ENCODE data around the gene KREMEN1. TPM values are rescaled to one million over a fixed set of nuclear protein-coding genes. Genes with fewer than 3 reads are reported as not detected.

The KREMEN1 gene
- total and polyA plus RNA-seq, 2 of the 4 experiments (the other 2 are of a cell fraction), result 2.9 to 4.6 TPM

- TF ChIP-seq MAZ (IDR thresholded peaks at IDR 0.05; ENCODE audit: borderline replicate concordance, low read depth, low read length), result no peak
These were observed 64.2 kb downstream of the KREMEN1 start (continued) for GRCh38 chr22:29136782-29137700.

- BruUV-seq (replicated peaks), result no TSS peak
- no peak for ATAC-seq (ENCODE audit: low read depth)
- no peak overlapping the region for H3K4ac ChIP-seq (ENCODE audit: low read depth, low read length)
- no peak overlapping the region for H2AK5ac ChIP-seq (ENCODE audit: low read depth, low read length)
- dilution Hi-C loops (cut with HindIII; ENCODE audit: low sequenced_read_pairs, unreplicated experiment), result no loop called here
- H2AK9ac ChIP-seq (replicated peaks; ENCODE audit: low read depth, low read length, poor library complexity), result no peak overlapping the region
- no peaks in the 10 kb centered on the region for H3K79me1 ChIP-seq (ENCODE audit: low read depth in 1 of 2, low read length in 2 of 2)
- TF ChIP-seq USF2 (IDR thresholded peaks at IDR 0.05; ENCODE audit: low read depth, low read length) (no peak), CEBPB (IDR thresholded peaks at IDR 0.05; ENCODE audit: low read depth, low read length) (no peak), MAZ (IDR thresholded peaks at IDR 0.05; ENCODE audit: borderline replicate concordance, low read depth, low read length) (no peak), MAFK (IDR thresholded peaks at IDR 0.05; ENCODE audit: low read depth, low read length) (no peak)
- H3K18ac ChIP-seq (ENCODE audit: low read depth, low read length), result no peak overlapping the region
- no peaks in the 10 kb centered on the region for H3K27me3 ChIP-seq (ENCODE audit: control insufficient read depth, insufficient read depth, low read length)
- no peak overlapping the region for H2BK120ac ChIP-seq (ENCODE audit: low read depth, low read length)
- H2BK15ac ChIP-seq (ENCODE audit: low read depth, low read length), result no peak overlapping the region
- H3K56ac ChIP-seq (ENCODE audit: extremely low read depth, insufficient read depth, low read length), result no peak overlapping the region
- no peak overlapping the region for H4K8ac ChIP-seq (ENCODE audit: low read depth in 2 of 2, low read length in 2 of 2)
- ChIA-PET CTCF (interaction anchor here (1.1 kb wide), 1 partner anchor 15 kb away, joined by 3 read pairs; no protein-coding TSS in a partner anchor), POLR2A (ENCODE audit: unreplicated experiment) (no interaction called here)
- no peak overlapping the region for H3K4me2 ChIP-seq (ENCODE audit: low read depth, low read length)
- H3K9me3 ChIP-seq (ENCODE audit: control insufficient read depth, insufficient read depth, low read length), result no peaks in the 10 kb centered on the region
- 0 out of 2 replicates have a peak, but pooled peaks cover 3% of the 10 kb centered on the region for H3K9me1 ChIP-seq (ENCODE audit: insufficient read depth, low read length)
- no peak overlapping the region for H3K23ac ChIP-seq (ENCODE audit: low read depth, low read length)
- H2AFZ ChIP-seq (replicated peaks; ENCODE audit: low read length, poor library complexity), result no peak overlapping the region
- H4K5ac ChIP-seq (ENCODE audit: low read depth, low read length), result no peak overlapping the region
- intact Hi-C loops (cut with micrococcal nuclease), result no loop called here
- in situ Hi-C loops (cut with MboI; ENCODE audit: low sequenced_read_pairs), result no loop called here
- no peak overlapping the region for H2BK20ac ChIP-seq (ENCODE audit: low read depth, low read length)
- H3K4me3 ChIP-seq (ENCODE audit: insufficient read depth, low read depth, low read length), result no peak overlapping the region
- peaks cover 12% of the 10 kb centered on the region; the same call in 1 of the 2 replicates for H3K36me3 ChIP-seq (ENCODE audit: control insufficient read depth, insufficient read depth, low read length)
- H2BK5ac ChIP-seq (ENCODE audit: low read depth, low read length, poor library complexity, severe bottlenecking), result no peak overlapping the region
- H3K4me1 ChIP-seq (ENCODE audit: control insufficient read depth, insufficient read depth, low read length), result peaks cover 3% of the 10 kb centered on the region; the same call in 1 of the 2 replicates
- no peak overlapping the region for H3K27ac ChIP-seq (ENCODE audit: insufficient read depth, low read length)
- no peak overlapping the region for H3K14ac ChIP-seq (replicated peaks; ENCODE audit: low read depth, low read length)
- no peak for DNase-seq
- no peaks in the 10 kb centered on the region for H4K20me1 ChIP-seq (ENCODE audit: insufficient read depth, low read length)
- no peak overlapping the region for H3K9ac ChIP-seq (ENCODE audit: low read depth, low read length)
- no peak overlapping the region for H4K91ac ChIP-seq (ENCODE audit: insufficient read depth, low read depth, low read length)
- 100% methylated on average over 3 of the region's 13 CpGs; no CpG with 5 or more reads in 1 of the 2 experiments for WGBS, 2 experiments (ENCODE audit: extremely low coverage in 2 of 2, insufficient read length in 1 of 2)
These were observed 65.9 kb downstream of the KREMEN1 start for GRCh38 chr22:29138556-29139305.
